K562 (cell line): ENCODE results near the gene SLC22A4. TPM values are rescaled to one million over a fixed set of nuclear protein-coding genes. Genes with fewer than 3 reads are reported as not detected.
A peak's percentile ranks its signal among the peaks of the same experiment; 100 is the strongest.

Source experiments
- ATAC-seq: fragments of 200-7000 bp; cut with Tn5 transposase; 3 replicates; pipeline ENCODE4 v1.9.1; 2020; ENCODE audit warnings: moderate library complexity
- BruUV-seq: library from RNA; stranded (reverse); fragments of 400-500 nt; replicated peaks from 2 replicates; lab custom pipeline; 2021; lab: Mats Ljungman, UMichigan
- CTCF ChIA-PET: fragments of 300-600 bp; formaldehyde crosslinking; extraction: SDS; loops from one replicate; lab custom pipeline; 2021; ENCODE audit warnings: low intra/inter-chr PET ratio; lab: Yijun Ruan, JAX
- POLR2A ChIA-PET: fragments of 300-600, 350-650 bp; sonication (Branson Sonifier 250); formaldehyde crosslinking; extraction: SDS; loops from one replicate; lab custom pipeline; 2021; ENCODE audit warnings: antibody characterized with exemption, inconsistent platforms; lab: Yijun Ruan, JAX
- DNase-seq, 4 experiments: peaks; one replicate each; pipeline versions ENCODE4 v3.0.0 to v3.0.0-alpha.2; 2011 to 2018; ENCODE audit warnings: low spot score in 3 of 4, mixed read lengths in 3 of 4; ENCODE audit errors: extremely low read depth in 1 of 4
- FAIRE-seq: peaks from 2 replicates; lab custom pipeline; 2011; peaks lifted over from hg19 to GRCh38; lab: Jason Lieb, UNC
- H2AFZ ChIP-seq: 2 replicates; pipeline ENCODE4 v1.6.0; 2011; ENCODE audit warnings: low read depth, low read length, control low read depth, inconsistent platforms
- H3K27ac ChIP-seq: fragments of 200-600 bp; 3 replicates; pipeline ENCODE4 v1.8.0; 2011; ENCODE audit warnings: low read depth, mild to moderate bottlenecking, control low read depth, inconsistent platforms, low read length, moderate library complexity, mixed read lengths; ENCODE audit errors: extremely low read depth
- H3K27me3 ChIP-seq, 2 experiments: fragments of 300-600 bp in 1 of 2; 2 replicates in 1 of 2; 3 replicates in 1 of 2; pipeline versions ENCODE4 v1.6.0 to v1.8.0; 2011; ENCODE audit warnings: inconsistent platforms in 2 of 2, low read length in 2 of 2, mild to moderate bottlenecking in 1 of 2, mixed read lengths in 1 of 2, moderate library complexity in 1 of 2; ENCODE audit not compliant: control insufficient read depth in 2 of 2, insufficient read depth in 2 of 2
- H3K36me3 ChIP-seq: fragments of 300-600 bp; 3 replicates; pipeline ENCODE4 v1.8.0; 2011; ENCODE audit warnings: mild to moderate bottlenecking, low read length, inconsistent platforms; ENCODE audit not compliant: control insufficient read depth, insufficient read depth
- H3K4me1 ChIP-seq, 2 experiments: fragments of 200-600 bp in 1 of 2; replicated peaks in 1 of 2; 2 replicates in 1 of 2; 3 replicates in 1 of 2; pipeline versions ENCODE4 v1.5.1 to v1.8.0; 2011; ENCODE audit warnings: inconsistent platforms in 2 of 2, low read length in 2 of 2, mild to moderate bottlenecking in 1 of 2, mixed read lengths in 1 of 2, moderate library complexity in 1 of 2; ENCODE audit not compliant: control insufficient read depth in 2 of 2, insufficient read depth in 2 of 2
- H3K4me2 ChIP-seq: 2 replicates; pipeline ENCODE4 v1.6.1; 2011; ENCODE audit warnings: low read length, control low read depth, inconsistent platforms, mixed read lengths; ENCODE audit not compliant: insufficient read depth
- H3K4me3 ChIP-seq: fragments of 200-600 bp; sonication (generic), shearing (Covaris generic); 2 replicates; pipeline ENCODE4 v1.5.1; 2016; ENCODE audit warnings: control low read depth, inconsistent platforms
- H3K79me2 ChIP-seq: fragments of 200-600 bp; 3 replicates; pipeline ENCODE4 v1.8.0; 2011; ENCODE audit warnings: low read length, inconsistent platforms; ENCODE audit not compliant: control insufficient read depth, insufficient read depth
- H3K9ac ChIP-seq, 2 experiments: 2 replicates each; pipeline versions ENCODE4 v1.6.0 to v1.6.1; 2011; ENCODE audit warnings: low read depth in 2 of 2, low read length in 2 of 2, control low read depth in 1 of 2, inconsistent platforms in 1 of 2, mild to moderate bottlenecking in 1 of 2, mixed read lengths in 1 of 2; ENCODE audit not compliant: insufficient read depth in 1 of 2
- H3K9me1 ChIP-seq: one replicate; pipeline ENCODE4 v1.6.0; 2011; ENCODE audit warnings: inconsistent platforms, mild to moderate bottlenecking, low read length, moderate library complexity; ENCODE audit not compliant: control insufficient read depth, insufficient read depth
- H3K9me3 ChIP-seq: replicated peaks from 2 replicates; pipeline ENCODE4 v1.5.1; 2011; ENCODE audit warnings: low read depth, low read length, inconsistent platforms; ENCODE audit not compliant: control insufficient read depth, insufficient read depth
- H4K20me1 ChIP-seq: replicated peaks from 2 replicates; pipeline ENCODE4 v1.6.1; 2011; ENCODE audit warnings: low read length, inconsistent platforms, mixed read lengths; ENCODE audit not compliant: control insufficient read depth, insufficient read depth
- ARID1B ChIP-seq: fragments of 450-650 bp; IDR thresholded peaks from 2 replicates; pipeline ENCODE4 v1.6.1; 2016; ENCODE audit warnings: antibody characterized with exemption, mild to moderate bottlenecking, inconsistent platforms
- CBFA2T2 ChIP-seq: fragments of 450-650 bp; conservative IDR thresholded peaks from 2 replicates; pipeline ENCODE4 v1.6.1; 2017; ENCODE audit warnings: mild to moderate bottlenecking
- CBFA2T3 ChIP-seq: fragments of 450-650 bp; IDR thresholded peaks from 2 replicates; pipeline ENCODE4 v1.6.1; 2017
- CBX3 ChIP-seq, 2 experiments: IDR thresholded peaks; 1 replicate in 1 of 2; 2 replicates in 1 of 2; pipeline ENCODE4 v1.6.1; 2012; ENCODE audit warnings: inconsistent platforms in 2 of 2, low read length in 2 of 2, borderline replicate concordance in 1 of 2, control low read depth in 1 of 2
- DMBX1 ChIP-seq: fragments of 250-450 bp; sonication (Bioruptor Pico); IDR thresholded peaks from 2 replicates; pipeline ENCODE4 v1.8.0; 2022; ENCODE audit warnings: inconsistent platforms, mild to moderate bottlenecking, moderate library complexity, borderline replicate concordance
- FOS ChIP-seq: IDR thresholded peaks from 3 replicates; pipeline ENCODE4 v1.6.1; 2011; ENCODE audit not compliant: insufficient read length; ENCODE audit errors: extremely low read depth
- KAT2B ChIP-seq: IDR thresholded peaks from one replicate; pipeline ENCODE4 v1.6.1; 2012; ENCODE audit warnings: low read depth, mild to moderate bottlenecking, control low read depth, inconsistent platforms, low read length, moderate library complexity
- KAT8 ChIP-seq: fragments of 450-650 bp; IDR thresholded peaks from 2 replicates; pipeline ENCODE4 v1.6.1; 2016; ENCODE audit warnings: low read depth, mild to moderate bottlenecking
- KDM1A ChIP-seq, 2 experiments: fragments of 450-650 bp; IDR thresholded peaks; 2 replicates each; pipeline ENCODE4 v1.6.1; 2016; ENCODE audit warnings: mild to moderate bottlenecking in 2 of 2
- KLF1 ChIP-seq: fragments of 450-650 bp; IDR thresholded peaks from 2 replicates; pipeline ENCODE4 v1.6.1; 2016; ENCODE audit warnings: missing genetic modification characterization, missing compliant biosample characterization
- MEIS2 ChIP-seq: fragments of 450-650 bp; IDR thresholded peaks from 2 replicates; pipeline ENCODE4 v1.6.1; 2014; ENCODE audit warnings: mild to moderate bottlenecking; ENCODE audit not compliant: partially characterized antibody
- NR3C1 ChIP-seq: sonication (generic); formaldehyde crosslinking; IDR thresholded peaks from 2 replicates; pipeline ENCODE4 v1.8.1; 2022; ENCODE audit warnings: missing genetic modification reagents
- TEAD4 ChIP-seq, 2 experiments: sonication (generic) in 1 of 2; formaldehyde crosslinking in 1 of 2; IDR thresholded peaks; 2 replicates each; pipeline versions ENCODE4 v1.6.1 to v1.8.0; 2012 to 2022; ENCODE audit warnings: borderline replicate concordance in 1 of 2, inconsistent platforms in 1 of 2, low read length in 1 of 2, mild to moderate bottlenecking in 1 of 2, missing genetic modification reagents in 1 of 2
- U2AF2 ChIP-seq: fragments of 200-400 bp; formaldehyde crosslinking; optimal IDR thresholded peaks from 2 replicates; pipeline ENCODE3; 2017; ENCODE audit warnings: low read depth, mild to moderate bottlenecking, low read length
- ZNF124 ChIP-seq: sonication (generic); formaldehyde crosslinking; IDR thresholded peaks from 2 replicates; pipeline ENCODE4 v1.8.1; 2022; ENCODE audit warnings: missing genetic modification reagents
- ZNF431 ChIP-seq: sonication (generic); formaldehyde crosslinking; IDR thresholded peaks from 2 replicates; pipeline ENCODE4 v1.8.0; 2022; ENCODE audit warnings: mild to moderate bottlenecking, missing genetic modification reagents
- ZNF57 ChIP-seq: fragments of 450-650 bp; formaldehyde crosslinking; IDR thresholded peaks from 2 replicates; pipeline ENCODE4 v1.4.0; 2020; ENCODE audit warnings: mild to moderate bottlenecking, moderate library complexity
- WGBS: fragments of 100-300 bp; shearing (Covaris generic); methylation state at CpG from one replicate; pipeline ENCODE4 v1.1.6; 2016; ENCODE audit warnings: low coverage, mixed read lengths; ENCODE audit not compliant: insufficient coverage; ENCODE audit errors: missing lambda C conversion rate; 5-methylcytosine and 5-hydroxymethylcytosine counted together
- in situ Hi-C: fragments of 300-500 bp; cut with MboI; formaldehyde crosslinking; loops from 4 replicates; pipeline ENCODE4 v1.15.0; 2018; ENCODE audit warnings: inconsistent platforms, mixed read lengths
- intact Hi-C: fragments of 100-400 bp; cut with micrococcal nuclease; formaldehyde crosslinking; loops from 2 replicates; pipeline ENCODE4 v1.14.2; 2022
- polyA plus RNA-seq, 8 experiments: library from polyadenylated mRNA; depleted of rRNA in 4 of 8; stranded (reverse) in 5 of 8; unstranded in 3 of 8; fragments of >200 nt; fragmentation: Nextera tagmentation in 2 of 8; fragmentation: Illumina TruSeq in 1 of 8; extraction: Ambion mirVana in 2 of 8; extraction: Trizol in 1 of 8; gene quantifications; 2 replicates each; pipeline versions ENCODE4 v1.2.1 to v1.2.3, GENCODE V29; 2011 to 2014; ENCODE audit warnings: inconsistent platforms in 1 of 8, missing spikeins in 1 of 8
- total RNA-seq, 7 experiments: library from RNA; depleted of rRNA in 6 of 7; stranded (reverse); fragments of >200 nt in 6 of 7; fragmentation: Illumina TruSeq in 2 of 7; extraction: Trizol in 2 of 7; gene quantifications; 2 replicates each; pipeline versions ENCODE4 v1.2.1 to v1.2.3, GENCODE V29; 2011 to 2021; ENCODE audit warnings: low replicate concordance in 1 of 7
- TF ChIP-seq, protein P1 (sequence below): fragments of 250-450 bp; sonication (Bioruptor Pico); IDR thresholded peaks from 2 replicates; pipeline ENCODE4 v1.5.1; 2021; ENCODE audit warnings: mild to moderate bottlenecking
- TF ChIP-seq, protein P2 (sequence below), 2 experiments: IDR thresholded peaks; 2 replicates each; pipeline ENCODE4 v1.6.1; 2012; ENCODE audit warnings: improper control_type of control experiment in 2 of 2, low read depth in 2 of 2, low read length in 2 of 2, borderline replicate concordance in 1 of 2

Gene SLC22A4
- total and polyA plus RNA-seq, 9 of the 15 experiments (the other 6 are each of a cell fraction or from before 2014, with no cell fraction given), result 2.7 to 9.5 (median 6.2) TPM

DNA sequence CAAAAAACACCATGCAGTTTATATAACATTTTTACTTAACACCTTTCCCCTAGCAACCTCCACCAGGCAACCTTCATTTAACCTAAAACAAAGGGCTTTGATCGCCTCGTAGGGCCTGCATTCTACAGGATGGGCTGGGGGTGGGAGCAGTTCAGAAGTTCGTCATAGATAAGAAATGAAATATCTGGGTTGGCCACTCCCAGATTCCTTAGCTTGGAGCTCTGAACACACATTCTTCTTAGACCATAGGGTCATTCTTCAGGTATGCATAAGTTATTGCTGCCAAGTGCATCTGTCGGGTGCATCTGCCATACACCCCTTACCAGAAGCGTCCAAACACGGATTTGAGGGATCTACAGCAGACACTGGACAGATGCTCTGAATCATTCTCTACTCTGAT, 71.0 kb downstream of the SLC22A4 start:
- DNase-seq (peak; percentile 41 to 66 (median 60)), ATAC-seq (no peak), FAIRE-seq (peak; percentile 6)
- Histone ChIP-seq H3K27me3 (no peaks in the 10 kb centered on the region), H2AFZ (no peak overlapping the region), H3K9me1 (no peaks in the 10 kb centered on the region), H3K4me2 (no peak overlapping the region), H3K27ac (no peak overlapping the region), H3K9ac (no peak overlapping the region), H3K36me3 (peaks cover 7% of the 10 kb centered on the region), H3K79me2 (peaks cover 7% of the 10 kb centered on the region), H3K4me1 (peaks cover 8 to 11% of the 10 kb centered on the region in 2 experiments; a peak in 4 of 5 replicates), H3K4me3 (no peak overlapping the region), H3K9me3 (no peaks in the 10 kb centered on the region), H4K20me1 (no peaks in the 10 kb centered on the region)
- in situ Hi-C loops, result no loop called here
- WGBS, result 28% methylated on average over 6 of the region's 6 CpGs
- BruUV-seq, result no TSS peak
- intact Hi-C loops, result loop anchor here (5.0 kb wide), 1 partner anchor 48 kb away; no protein-coding TSS in a partner anchor
- ChIA-PET CTCF (no interaction called here), POLR2A (interaction anchor here (0.6 kb wide), 2 partner anchors 13 to 455 kb away, joined by 3 read pairs; no protein-coding TSS in a partner anchor)
- TF ChIP-seq KDM1A (IDR thresholded peaks at IDR 0.05) (peak in 1 of 2 experiments; percentile 18; a peak in 1 of 4 replicates), NR3C1 (no peak), CBFA2T3 (peak; percentile 55), ZNF57 (CRISPR knock-in tag) (no peak), CBFA2T2 (peak; percentile 28), DMBX1 (CRISPR knock-in tag) (no peak), KAT8 (no peak), U2AF2 (no peak), ZNF431 (CRISPR knock-in tag) (0 out of 2 replicates have a peak, but pooled peaks have one; percentile 57), KAT2B (no peak), ARID1B (0 out of 2 replicates have a peak, but pooled peaks have one; percentile 13), MEIS2 (peak; percentile 10), TEAD4 (IDR thresholded peaks at IDR 0.05; ENCODE audit: low read length) (peak; percentile 47; the same call in 1 of the 2 replicates), TEAD4 (CRISPR knock-in tag; IDR thresholded peaks at IDR 0.05; ENCODE audit: borderline replicate concordance) (no peak), KLF1 (no peak), ZNF124 (CRISPR knock-in tag) (no peak), FOS (no peak), CBX3 (IDR thresholded peaks at IDR 0.05; ENCODE audit: borderline replicate concordance in 1 of 2, low read length in 2 of 2) (0 out of 3 replicates have a peak, but pooled peaks of 1 of the 2 experiments have one; percentile 21)
- TF ChIP-seq, protein P1, sequence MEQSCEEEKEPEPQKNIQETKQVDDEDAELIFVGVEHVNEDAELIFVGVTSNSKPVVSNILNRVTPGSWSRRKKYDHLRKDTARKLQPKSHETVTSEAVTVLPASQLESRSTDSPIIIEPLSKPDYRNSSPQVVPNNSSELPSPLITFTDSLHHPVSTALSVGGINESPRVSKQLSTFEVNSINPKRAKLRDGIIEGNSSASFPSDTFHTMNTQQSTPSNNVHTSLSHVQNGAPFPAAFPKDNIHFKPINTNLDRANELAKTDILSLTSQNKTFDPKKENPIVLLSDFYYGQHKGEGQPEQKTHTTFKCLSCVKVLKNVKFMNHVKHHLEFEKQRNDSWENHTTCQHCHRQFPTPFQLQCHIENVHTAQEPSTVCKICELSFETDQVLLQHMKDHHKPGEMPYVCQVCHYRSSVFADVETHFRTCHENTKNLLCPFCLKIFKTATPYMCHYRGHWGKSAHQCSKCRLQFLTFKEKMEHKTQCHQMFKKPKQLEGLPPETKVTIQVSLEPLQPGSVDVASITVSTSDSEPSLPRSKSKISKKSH (CRISPR knock-in tag), result no peak
- TF ChIP-seq, protein P2, sequence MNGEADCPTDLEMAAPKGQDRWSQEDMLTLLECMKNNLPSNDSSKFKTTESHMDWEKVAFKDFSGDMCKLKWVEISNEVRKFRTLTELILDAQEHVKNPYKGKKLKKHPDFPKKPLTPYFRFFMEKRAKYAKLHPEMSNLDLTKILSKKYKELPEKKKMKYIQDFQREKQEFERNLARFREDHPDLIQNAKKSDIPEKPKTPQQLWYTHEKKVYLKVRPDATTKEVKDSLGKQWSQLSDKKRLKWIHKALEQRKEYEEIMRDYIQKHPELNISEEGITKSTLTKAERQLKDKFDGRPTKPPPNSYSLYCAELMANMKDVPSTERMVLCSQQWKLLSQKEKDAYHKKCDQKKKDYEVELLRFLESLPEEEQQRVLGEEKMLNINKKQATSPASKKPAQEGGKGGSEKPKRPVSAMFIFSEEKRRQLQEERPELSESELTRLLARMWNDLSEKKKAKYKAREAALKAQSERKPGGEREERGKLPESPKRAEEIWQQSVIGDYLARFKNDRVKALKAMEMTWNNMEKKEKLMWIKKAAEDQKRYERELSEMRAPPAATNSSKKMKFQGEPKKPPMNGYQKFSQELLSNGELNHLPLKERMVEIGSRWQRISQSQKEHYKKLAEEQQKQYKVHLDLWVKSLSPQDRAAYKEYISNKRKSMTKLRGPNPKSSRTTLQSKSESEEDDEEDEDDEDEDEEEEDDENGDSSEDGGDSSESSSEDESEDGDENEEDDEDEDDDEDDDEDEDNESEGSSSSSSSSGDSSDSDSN (IDR thresholded peaks at IDR 0.05; ENCODE audit: borderline replicate concordance in 1 of 2, low read depth in 2 of 2, low read length in 2 of 2), result no peak
